HepG2 (cell line): ENCODE measurements around the gene TEAD4. TPM values are rescaled to one million over a fixed set of nuclear protein-coding genes. Genes with fewer than 3 reads are reported as not detected.

Experiments used
- ATAC-seq: fragments of 200-7000 bp; cut with Tn5 transposase; 3 replicates; pipeline ENCODE4 v1.9.1; 2020; ENCODE audit warnings: mild to moderate bottlenecking, moderate library complexity
- BruUV-seq: library from RNA; stranded (reverse); fragments of 400-500 nt; replicated peaks from 2 replicates; lab custom pipeline; 2021; lab: Mats Ljungman, UMichigan
- CTCF ChIA-PET: fragments of 300-600 bp; formaldehyde crosslinking; extraction: SDS; loops from one replicate; lab custom pipeline; 2021; ENCODE audit warnings: low total read pairs, inconsistent platforms, low intra/inter-chr PET ratio; lab: Yijun Ruan, JAX
- POLR2A ChIA-PET: fragments of 350-600 bp; sonication (Branson Sonifier 250); formaldehyde crosslinking; loops from one replicate; lab custom pipeline; 2020; ENCODE audit warnings: antibody characterized with exemption, inconsistent platforms; lab: Yijun Ruan, JAX
- DNase-seq: peaks from one replicate; pipeline ENCODE4 v3.0.0-alpha.2; 2015; ENCODE audit warnings: low spot score
- FAIRE-seq: peaks from 3 replicates; lab custom pipeline; 2011; peaks lifted over from hg19 to GRCh38; lab: Jason Lieb, UNC
- H2AFZ ChIP-seq: one replicate; pipeline ENCODE4 v1.6.1; 2011; ENCODE audit warnings: low read length, inconsistent platforms
- H3K27ac ChIP-seq: fragments of 300-600 bp; 3 replicates; pipeline ENCODE4 v1.8.0; 2011; ENCODE audit warnings: mixed run types, mild to moderate bottlenecking, mixed read lengths, low read length, inconsistent platforms; ENCODE audit not compliant: insufficient read depth; ENCODE audit errors: extremely low read length
- H3K27me3 ChIP-seq, 2 experiments: fragments of 200-600 bp in 1 of 2; 2 replicates in 1 of 2; 3 replicates in 1 of 2; pipeline versions ENCODE4 v1.6.0 to v1.8.0; 2011; ENCODE audit warnings: low read length in 2 of 2, mild to moderate bottlenecking in 2 of 2, moderate library complexity in 2 of 2, inconsistent platforms in 1 of 2; ENCODE audit not compliant: insufficient read depth in 2 of 2, control insufficient read depth in 1 of 2
- H3K36me3 ChIP-seq, 2 experiments: fragments of 200-600 bp in 1 of 2; replicated peaks in 1 of 2; 2 replicates in 1 of 2; 3 replicates in 1 of 2; pipeline versions ENCODE4 v1.5.1 to v1.8.0; 2011; ENCODE audit warnings: low read length in 2 of 2, inconsistent platforms in 1 of 2; ENCODE audit not compliant: insufficient read depth in 2 of 2, control insufficient read depth in 1 of 2
- H3K4me1 ChIP-seq: 2 replicates; pipeline ENCODE4 v1.5.1; 2012; ENCODE audit warnings: low read length, inconsistent platforms; ENCODE audit not compliant: insufficient read depth
- H3K4me2 ChIP-seq: 2 replicates; pipeline ENCODE4 v1.6.0; 2011; ENCODE audit warnings: low read depth, low read length, inconsistent platforms
- H3K4me3 ChIP-seq, 3 experiments: fragments of 200-600 bp in 1 of 3; sonication (generic), shearing (Covaris generic) in 1 of 3; replicated peaks in 1 of 3; 2 replicates each; pipeline ENCODE4 v1.5.1; 2011 to 2016; ENCODE audit warnings: low read length in 3 of 3, inconsistent platforms in 2 of 3, low read depth in 2 of 3, mild to moderate bottlenecking in 2 of 3, control low read depth in 1 of 3, mixed read lengths in 1 of 3; ENCODE audit not compliant: insufficient read depth in 1 of 3
- H3K79me2 ChIP-seq: one replicate; pipeline ENCODE4 v1.6.1; 2011; ENCODE audit warnings: low read length, inconsistent platforms; ENCODE audit not compliant: insufficient read depth
- H3K9ac ChIP-seq: 2 replicates; pipeline ENCODE4 v1.6.0; 2011; ENCODE audit warnings: mild to moderate bottlenecking, low read depth, low read length, inconsistent platforms; ENCODE audit not compliant: insufficient read depth
- H3K9me3 ChIP-seq: 2 replicates; pipeline ENCODE4 v1.5.1; 2012; ENCODE audit warnings: mild to moderate bottlenecking, low read length
- H4K20me1 ChIP-seq: 2 replicates; pipeline ENCODE4 v1.6.0; 2011; ENCODE audit warnings: inconsistent platforms, mild to moderate bottlenecking, low read length, moderate library complexity; ENCODE audit not compliant: insufficient read depth
- ELF3 ChIP-seq: IDR thresholded peaks from 2 replicates; pipeline ENCODE4 v1.6.1; 2016; ENCODE audit warnings: missing genetic modification reagents, missing compliant biosample characterization
- KAT8 ChIP-seq: IDR thresholded peaks from 2 replicates; pipeline ENCODE4 v1.6.1; 2016; ENCODE audit warnings: missing genetic modification reagents, missing compliant biosample characterization
- MEF2D ChIP-seq: sonication (generic); formaldehyde crosslinking; IDR thresholded peaks from 2 replicates; pipeline ENCODE4 v1.5.1; 2020; ENCODE audit warnings: mild to moderate bottlenecking, missing genetic modification reagents
- MIXL1 ChIP-seq: IDR thresholded peaks from 2 replicates; pipeline ENCODE4 v1.6.1; 2016
- NR2F1 ChIP-seq, 2 experiments: fragments of 450-650 bp in 1 of 2; formaldehyde crosslinking in 1 of 2; IDR thresholded peaks; 2 replicates each; pipeline versions ENCODE4 v1.5.0 to v1.6.1; 2016 to 2020; ENCODE audit warnings: mild to moderate bottlenecking in 1 of 2, missing compliant biosample characterization in 1 of 2, missing genetic modification reagents in 1 of 2, moderate library complexity in 1 of 2
- PPARG ChIP-seq: conservative IDR thresholded peaks from 2 replicates; pipeline ENCODE4 v1.6.1; 2016; ENCODE audit warnings: missing biosample characterization, missing genetic modification reagents
- RBM39 ChIP-seq: fragments of 200-400 bp; formaldehyde crosslinking; IDR thresholded peaks from one replicate; pipeline ENCODE4 v1.6.1; 2018; ENCODE audit warnings: antibody characterized with exemption, mild to moderate bottlenecking, low read depth, low read length; ENCODE audit not compliant: poor library complexity, severe bottlenecking
- REST ChIP-seq, 2 experiments: IDR thresholded peaks; 2 replicates each; pipeline ENCODE4 v1.6.1; 2011 to 2012; ENCODE audit warnings: low read length in 2 of 2, borderline replicate concordance in 1 of 2, low read depth in 1 of 2, mild to moderate bottlenecking in 1 of 2, moderate library complexity in 1 of 2
- THAP11 ChIP-seq: IDR thresholded peaks from 2 replicates; pipeline ENCODE4 v1.6.1; 2016; ENCODE audit warnings: missing biosample characterization, missing genetic modification reagents
- THAP7 ChIP-seq: sonication (generic); formaldehyde crosslinking; IDR thresholded peaks from 2 replicates; pipeline ENCODE4 v1.8.1; 2023; ENCODE audit warnings: mild to moderate bottlenecking, missing genetic modification reagents
- ZMYM2 ChIP-seq: sonication (generic); formaldehyde crosslinking; IDR thresholded peaks from 2 replicates; pipeline ENCODE4 v1.8.0; 2022; ENCODE audit warnings: mild to moderate bottlenecking, missing genetic modification reagents
- ZNF24 ChIP-seq: fragments of 450-650 bp; IDR thresholded peaks from 2 replicates; pipeline ENCODE4 v1.6.1; 2017; ENCODE audit warnings: antibody characterized with exemption, mild to moderate bottlenecking
- ZNF350 ChIP-seq: sonication (generic); formaldehyde crosslinking; IDR thresholded peaks from 2 replicates; pipeline ENCODE4 v1.4.0; 2020; ENCODE audit warnings: mild to moderate bottlenecking, low read depth, missing genetic modification reagents, borderline replicate concordance
- ZNF430 ChIP-seq: sonication (generic); formaldehyde crosslinking; IDR thresholded peaks from 2 replicates; pipeline ENCODE4 v1.9.0; 2021; ENCODE audit warnings: mild to moderate bottlenecking, missing genetic modification reagents
- ZNF687 ChIP-seq: sonication (generic); formaldehyde crosslinking; IDR thresholded peaks from 2 replicates; pipeline ENCODE4 v1.5.1; 2020; ENCODE audit warnings: mild to moderate bottlenecking, missing genetic modification reagents, moderate library complexity
- WGBS: methylation state at CpG from one replicate; pipeline ENCODE4 v1.1.6; 2017; ENCODE audit warnings: low lambda C conversion rate; 5-methylcytosine and 5-hydroxymethylcytosine counted together
- in situ Hi-C: cut with HindIII; loops from 2 replicates; pipeline ENCODE4 v1.10.0; 2017; ENCODE audit warnings: low pct_unique_long_range_greater_than_20kb; ENCODE audit not compliant: extremely low pct_ligation_motif_present
- intact Hi-C: fragments of 100-400 bp; cut with micrococcal nuclease; formaldehyde crosslinking; loops from one replicate; pipeline ENCODE4 v1.10.0; 2022; ENCODE audit not compliant: unreplicated experiment
- polyA plus RNA-seq, 8 experiments: library from polyadenylated mRNA; depleted of rRNA in 3 of 8; stranded (reverse) in 7 of 8; unstranded in 1 of 8; fragments of >200 nt; fragmentation: Illumina TruSeq in 4 of 8; extraction: Trizol in 4 of 8; gene quantifications; 2 replicates each; pipeline versions ENCODE4 v1.2.1 to v1.2.3, GENCODE V29; 2011 to 2016; ENCODE audit warnings: low read depth in 4 of 8, missing spikeins in 1 of 8, mixed read lengths in 1 of 8; ENCODE audit not compliant: insufficient read depth in 1 of 8
- total RNA-seq, 5 experiments: library from RNA; depleted of rRNA; stranded (reverse); fragments of >200 nt; fragmentation: Illumina TruSeq; extraction: Trizol; gene quantifications; 2 replicates each; pipeline ENCODE4 v1.2.3, GENCODE V29; 2016; ENCODE audit warnings: low read depth in 1 of 5

TEAD4 gene
- total and polyA plus RNA-seq, 2 of the 13 experiments (the other 11 are each of a cell fraction or from before 2014, with no cell fraction given) = 45.0 to 69.4 TPM

- in situ Hi-C loops (no loop called here), intact Hi-C loops (no loop called here)
- POLR2A ChIA-PET = interaction anchor here (1.3 to 3.3 kb wide), 2 partner anchors 9 to 12 kb away, joined by 3 to 16 read pairs; no protein-coding TSS in a partner anchor
- Histone ChIP-seq H3K79me2 (peaks cover 52% of the 10 kb centered on the region), H2AFZ (no peak overlapping the region), H3K4me1 (peaks cover 91% of the 10 kb centered on the region), H3K27ac (peak overlapping the region; percentile 75), H4K20me1 (no peaks in the 10 kb centered on the region), H3K27me3 (no peaks in the 10 kb centered on the region), H3K9me3 (no peaks in the 10 kb centered on the region), H3K4me3 (peak overlapping the region in 2 of 3 experiments; percentile 41 to 53; a peak in 5 of 6 replicates), H3K4me2 (peak overlapping the region; percentile 80), H3K9ac (peak overlapping the region; percentile 40; the same call in 1 of the 2 replicates), H3K36me3 (no peaks in the 10 kb centered on the region)
- FAIRE-seq (peak; percentile 97), DNase-seq (peak; percentile 79), ATAC-seq (peak; percentile 91)
- 8% methylated on average over 13 of the region's 19 CpGs for WGBS
- TSS peak; percentile 51 for BruUV-seq
- CTCF ChIA-PET = no interaction called here
- TF ChIP-seq ZNF687 (CRISPR knock-in tag) (peak; percentile 88), ELF3 (peak; percentile 51; the same call in 1 of the 2 replicates), MIXL1 (CRISPR knock-in tag) (peak; percentile 65; the same call in 1 of the 2 replicates), REST (IDR thresholded peaks at IDR 0.05; ENCODE audit: borderline replicate concordance in 1 of 2, low read depth in 1 of 2, low read length in 2 of 2) (no peak), ZNF24 (no peak), ZMYM2 (CRISPR knock-in tag) (no peak), THAP7 (CRISPR knock-in tag) (no peak), RBM39 (no peak), MEF2D (CRISPR knock-in tag) (no peak), ZNF350 (0 out of 2 replicates have a peak, but pooled peaks have one; percentile 5), PPARG (CRISPR knock-in tag) (peak; percentile 70), THAP11 (CRISPR knock-in tag) (no peak), NR2F1 (CRISPR knock-in tag; IDR thresholded peaks at IDR 0.05) (0 out of 4 replicates have a peak, but pooled peaks of 1 of the 2 experiments have one; percentile 25), ZNF430 (CRISPR knock-in tag) (peak; percentile 66; the same call in 1 of the 2 replicates), KAT8 (CRISPR knock-in tag) (0 out of 2 replicates have a peak, but pooled peaks have one; percentile 21)
Measured at GRCh38 chr12:3085341-3086139, 126.3 kb downstream of the TEAD4 start.
